ENCODE results near the gene PDE6G.
"Not testable (repeated sequence)": the region's sequence is repeated elsewhere in the genome, so short reads cannot be mapped to it uniquely, and the experiment has no call there.

PDE6G gene

DNA sequence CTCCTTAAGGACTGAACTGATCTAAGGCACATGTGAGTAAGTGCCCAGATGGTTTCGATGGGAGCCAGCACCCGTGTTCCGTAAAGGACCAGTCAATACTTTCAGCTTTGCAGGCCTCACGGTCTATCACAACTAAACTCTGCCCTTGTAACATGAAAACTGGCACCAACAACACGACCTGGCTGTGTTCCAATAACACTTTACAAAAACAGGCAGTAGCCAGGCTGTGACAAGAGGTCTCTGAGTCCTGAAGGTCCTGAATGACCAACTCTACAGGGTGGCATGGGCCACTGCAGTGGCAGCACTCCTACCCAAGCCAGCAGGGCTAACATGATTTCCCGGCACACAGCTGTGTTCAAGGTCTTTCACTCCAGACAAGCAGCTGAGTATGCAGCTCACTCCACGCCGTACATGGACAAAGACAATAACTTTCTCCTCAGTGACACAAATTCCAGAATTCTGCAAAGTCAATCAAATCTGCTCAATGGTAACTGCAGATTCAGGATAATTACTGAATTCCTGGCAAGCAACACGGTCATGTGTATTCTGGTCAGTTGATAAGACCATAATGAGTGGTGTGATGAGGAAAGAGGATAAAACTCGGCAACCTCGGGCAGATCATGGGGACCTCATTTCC is 34.7 kb downstream of the PDE6G start:
- no peak for DNase-seq

DNA sequence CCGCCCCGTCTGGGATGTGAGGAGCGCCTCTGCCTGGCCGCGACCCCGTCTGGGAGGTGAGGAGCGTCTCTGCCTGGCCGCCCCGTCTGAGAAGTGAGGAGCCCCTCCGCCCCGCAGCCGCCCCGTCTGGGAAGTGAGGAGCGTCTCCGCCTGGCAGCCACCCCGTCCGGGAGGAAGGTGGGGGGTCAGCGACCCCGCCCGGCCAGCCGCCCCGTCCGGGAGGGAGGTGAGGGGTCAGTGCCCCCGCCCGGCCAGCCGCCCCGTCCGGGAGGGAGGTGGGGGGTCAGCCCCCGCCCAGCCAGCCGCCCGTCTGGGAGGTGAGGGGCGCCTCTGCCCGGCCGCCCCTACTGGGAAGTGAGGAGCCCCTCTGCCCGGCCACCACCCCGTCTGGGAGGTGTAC is 38.0 kb downstream of the PDE6G start:
- DNase-seq = not testable (repeated sequence)

DNA sequence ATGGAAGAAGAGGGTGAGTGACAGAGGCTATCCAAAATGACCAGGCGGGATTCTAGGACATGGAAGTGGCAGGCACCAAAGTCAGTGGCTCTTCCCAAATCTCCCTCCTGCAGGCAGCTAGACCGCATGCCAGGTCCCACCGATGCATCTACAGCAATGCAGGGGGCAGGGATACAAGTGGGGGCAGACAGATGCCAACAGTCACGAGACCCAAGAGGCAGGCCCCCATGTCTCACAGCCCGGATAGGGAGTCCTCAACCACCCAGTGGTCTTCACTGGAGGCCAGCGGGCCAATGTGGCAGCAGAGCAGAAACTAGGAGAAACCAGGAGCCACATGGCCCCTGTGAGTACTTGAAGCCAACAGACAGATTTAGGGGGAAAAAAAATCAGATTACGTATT is 39.5 kb downstream of the PDE6G start:
- DNase-seq = no peak

DNA sequence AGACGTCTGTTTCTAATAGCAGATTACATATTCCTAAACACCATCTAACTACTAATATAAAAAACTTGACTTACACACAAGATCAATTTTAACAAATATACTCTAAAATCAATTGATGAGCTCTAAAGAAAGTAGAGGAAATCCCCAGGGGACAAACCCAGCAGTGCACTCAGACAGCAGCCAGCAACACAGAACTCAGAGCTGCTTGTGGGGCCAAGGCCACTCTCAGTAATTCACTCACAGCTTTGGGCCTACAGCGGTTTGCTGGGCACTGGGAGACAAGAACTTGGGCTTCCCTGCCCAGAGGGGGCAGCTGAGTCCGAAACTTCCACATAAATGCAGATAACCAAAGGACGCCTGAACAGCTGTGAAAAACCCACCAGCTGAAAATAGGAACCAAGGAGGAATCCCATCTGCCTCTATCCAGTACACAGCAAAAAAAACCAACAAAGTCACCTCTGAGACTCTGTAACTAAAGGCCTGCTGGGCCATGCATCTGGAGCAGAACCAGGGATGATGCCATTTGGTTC is 40.9 kb downstream of the PDE6G start:
- no peak for DNase-seq

DNA sequence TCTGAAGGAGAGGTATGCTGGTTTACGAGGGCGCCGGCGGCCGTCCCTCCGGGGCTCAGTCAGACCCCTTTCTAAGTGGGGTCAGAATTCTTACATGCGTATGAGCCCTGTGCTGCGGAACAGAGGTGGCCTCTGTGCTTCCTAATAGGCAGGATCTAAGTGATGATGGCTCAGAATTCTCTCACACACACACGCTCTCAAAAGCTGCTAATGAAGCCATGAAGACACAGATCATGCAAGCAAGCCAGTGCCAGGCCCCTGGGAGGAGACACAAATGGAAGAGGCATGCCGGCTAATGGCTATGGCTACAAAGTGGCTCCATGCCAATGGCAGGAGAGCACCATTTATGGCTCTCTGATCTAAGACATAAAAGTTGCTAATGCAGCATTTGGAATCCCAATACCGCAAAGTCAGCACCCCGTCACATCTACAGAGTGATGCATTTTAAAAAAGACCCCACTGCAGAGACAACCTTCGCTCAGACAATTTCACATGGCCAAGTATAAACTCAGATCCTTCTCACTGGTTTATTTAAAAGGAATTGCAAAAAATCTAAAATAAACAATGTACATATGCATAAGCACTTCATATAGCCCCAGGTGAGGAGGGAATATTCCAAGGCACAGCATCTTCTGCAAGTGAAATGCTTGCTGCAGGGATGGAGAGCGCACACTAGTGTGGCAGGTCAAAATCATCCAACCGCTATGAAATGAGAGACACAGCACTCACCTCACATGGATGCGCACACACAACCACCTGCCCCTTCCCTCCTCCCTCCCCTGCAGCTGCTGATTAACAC is 44.0 kb downstream of the PDE6G start:
- no peak for DNase-seq

DNA sequence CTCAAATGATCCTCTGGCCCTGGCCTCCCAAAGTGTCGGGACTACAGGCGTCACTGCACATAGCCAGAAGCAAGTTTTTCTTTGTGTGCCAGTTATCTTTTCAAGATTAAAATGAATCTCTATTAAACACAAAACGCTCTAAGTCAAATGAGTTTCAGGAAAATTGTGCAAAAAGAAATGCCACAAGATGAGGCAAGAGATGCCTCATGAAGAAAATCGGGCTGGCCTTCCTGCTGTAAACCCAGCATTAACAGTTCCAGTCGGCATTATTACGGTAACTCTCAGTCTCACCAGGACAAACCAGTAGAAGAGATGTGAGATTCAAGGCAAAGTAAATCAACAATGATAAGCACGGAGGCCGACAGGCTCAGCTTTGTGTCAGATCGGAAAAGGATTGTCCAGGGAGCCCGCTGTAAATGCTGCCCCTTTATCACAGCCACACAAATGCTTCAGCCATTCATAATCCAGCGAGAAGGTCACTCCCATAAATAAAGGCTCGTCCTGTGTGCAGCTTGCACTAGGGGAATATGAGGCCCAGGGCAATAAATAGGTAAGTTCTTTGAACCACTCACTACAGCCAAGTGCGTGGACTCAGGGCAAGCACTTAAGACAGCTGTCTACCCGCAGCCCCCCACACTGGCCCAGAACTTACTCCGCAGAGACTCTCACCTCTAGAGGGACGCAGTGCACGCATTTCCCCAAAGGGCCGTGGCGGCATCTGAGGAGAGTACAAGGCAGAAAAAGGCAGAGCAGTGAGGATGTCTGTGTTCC is 46.6 kb downstream of the PDE6G start:
- DNase-seq = peak; percentile 9

DNA sequence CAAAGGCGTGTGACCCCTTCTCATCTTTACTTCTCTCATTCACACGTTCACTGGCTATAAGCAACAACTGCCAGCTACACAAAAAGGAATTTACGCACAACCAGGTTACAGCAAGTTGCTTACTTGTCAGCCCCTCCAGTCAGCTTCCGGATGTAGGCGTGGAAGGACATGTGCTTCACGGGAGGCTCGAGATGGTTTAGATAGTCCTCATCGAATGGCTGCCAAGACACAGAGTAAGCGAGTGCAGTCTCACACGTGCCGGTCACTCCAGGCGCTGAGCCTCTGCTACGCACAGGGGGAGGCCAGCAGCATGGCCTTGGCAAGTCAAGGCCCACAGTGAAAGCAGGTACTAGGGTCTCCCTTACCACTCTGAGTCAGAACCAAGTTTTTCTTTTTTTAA is 47.7 kb downstream of the PDE6G start:
- no peak for DNase-seq

DNA sequence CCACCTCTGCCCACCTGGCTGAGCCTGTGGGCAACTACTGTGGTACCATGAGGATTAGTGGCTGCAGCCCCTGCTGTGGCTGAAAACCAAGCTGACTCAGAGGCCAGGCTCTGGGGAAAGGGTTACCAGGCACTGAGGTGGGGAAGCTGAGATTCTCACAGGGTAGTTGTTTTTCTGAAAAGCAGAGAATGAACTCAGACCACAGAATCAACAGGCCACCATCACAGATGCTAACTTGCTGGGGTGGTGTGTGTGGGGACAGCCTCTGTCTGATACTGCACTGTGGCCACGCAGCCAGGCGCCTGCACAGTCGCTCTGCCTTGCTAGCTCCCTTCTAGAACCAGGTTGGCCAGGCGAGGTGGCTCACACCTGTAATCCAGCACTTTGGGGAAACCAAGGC is 48.3 kb downstream of the PDE6G start:
- no peak for DNase-seq

DNA sequence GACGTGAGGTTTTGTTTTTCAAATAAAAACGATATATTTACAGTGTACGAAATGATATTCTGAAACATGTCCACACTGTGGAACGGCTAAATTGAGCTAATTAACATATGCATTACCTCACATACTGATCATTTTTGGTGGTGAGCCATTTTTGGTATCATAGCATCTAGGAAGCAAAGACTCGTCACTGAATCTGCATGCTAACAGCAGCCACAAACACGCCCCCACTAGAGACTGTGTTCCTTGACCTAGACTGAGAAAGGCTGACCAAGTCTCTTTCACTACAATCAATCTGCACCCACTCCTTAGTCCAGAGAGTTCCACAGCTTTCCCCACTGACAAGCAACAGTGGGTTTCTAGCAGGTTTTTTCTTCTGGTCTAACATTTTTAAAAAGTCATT is 48.9 kb downstream of the PDE6G start:
- DNase-seq = no peak

DNA sequence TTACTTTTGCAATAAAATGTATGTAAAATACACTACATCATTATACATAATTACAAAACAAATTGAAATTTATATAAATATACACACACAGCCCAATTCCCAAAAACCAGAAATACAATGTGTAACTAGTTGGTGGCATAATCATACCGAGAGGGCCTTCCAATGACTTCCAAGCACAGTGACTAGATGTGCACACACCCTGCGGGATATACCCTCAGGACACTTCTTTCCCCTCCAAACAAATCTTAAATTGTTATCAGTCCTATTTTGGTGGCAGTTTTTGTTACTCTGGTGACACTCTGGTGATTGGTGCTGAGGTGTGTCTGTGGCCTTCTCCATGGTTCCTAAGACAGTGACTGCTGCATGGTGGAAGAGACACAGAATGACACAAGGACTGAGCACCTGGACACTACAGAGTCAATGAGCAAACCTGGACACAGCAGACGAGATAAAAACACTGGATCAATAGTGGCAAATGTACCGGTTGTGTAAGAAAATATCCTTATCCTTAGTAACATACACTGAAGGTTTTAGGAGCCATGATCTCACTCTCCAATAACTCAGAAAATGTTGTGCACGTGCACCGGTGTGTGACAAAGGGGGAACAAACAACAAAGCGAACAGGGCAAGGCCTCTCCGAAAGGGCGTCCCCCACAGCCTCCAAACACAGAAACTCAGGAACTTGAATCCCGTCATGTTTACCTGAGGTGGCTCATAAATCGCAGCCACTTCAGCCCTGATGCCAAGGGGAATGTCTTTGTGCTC is 52.3 kb downstream of the PDE6G start:
- DNase-seq = no peak

DNA sequence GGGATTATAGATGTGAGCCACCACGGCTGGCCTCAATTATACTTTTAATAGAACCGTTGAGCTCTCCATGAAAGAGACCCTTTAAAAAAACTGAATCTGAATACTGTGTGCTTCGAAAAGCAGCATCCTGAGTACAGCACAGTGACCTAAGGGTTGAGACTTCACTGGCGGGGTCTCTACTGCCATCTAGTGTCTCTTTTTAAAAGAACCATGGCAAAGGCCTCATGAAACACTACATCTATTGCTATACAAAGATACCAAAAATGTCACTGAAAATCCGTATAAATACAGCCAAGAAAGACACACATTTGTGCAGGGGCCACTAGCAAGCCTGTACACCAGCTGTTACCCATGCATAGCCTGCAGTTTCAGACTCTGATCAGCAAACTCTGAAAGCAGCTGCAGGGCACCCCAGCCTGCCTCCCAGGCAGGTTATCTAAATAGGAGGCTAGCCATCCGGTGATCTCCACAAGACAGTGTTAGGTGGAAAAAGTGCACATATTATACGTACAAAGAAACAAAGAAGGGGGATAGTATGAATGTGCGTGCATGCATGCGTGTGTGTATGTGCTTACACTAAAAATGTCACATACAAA is 54.7 kb downstream of the PDE6G start:
- DNase-seq = peak; percentile 84
